Central memory CD8-positive, alpha-beta T cell (primary cell): Measurements from ENCODE around the gene XRCC4.

ENCODE experiments used
- ATAC-seq: fragments of 150-1000 bp; cut with Tn5 transposase; replicated peaks from 2 replicates; pipeline ENCODE4 v1.10.0; 2022; ENCODE audit warnings: mild to moderate bottlenecking, moderate FRiP score, moderate number of reproducible peaks; ENCODE audit not compliant: poor library complexity, severe bottlenecking; ENCODE audit errors: extremely low read depth
- DNase-seq, 2 donors: peaks; one replicate each; pipeline ENCODE4 v3.0.0; 2021; ENCODE audit warnings: low spot score in 2 of 2
- H3K27ac Mint-ChIP-seq: one replicate; pipeline ENCODE4 v1.8.0; 2022; ENCODE audit warnings: low read depth, mild to moderate bottlenecking, moderate library complexity, mixed read lengths
- H3K27me3 Mint-ChIP-seq: one replicate; pipeline ENCODE4 v1.8.0; 2022; ENCODE audit warnings: mixed read lengths
- H3K36me3 Mint-ChIP-seq: one replicate; pipeline ENCODE4 v1.8.0; 2022; ENCODE audit warnings: mild to moderate bottlenecking, moderate library complexity, mixed read lengths; ENCODE audit not compliant: insufficient read depth
- H3K4me1 Mint-ChIP-seq: one replicate; pipeline ENCODE4 v1.8.0; 2022; ENCODE audit warnings: mixed read lengths
- H3K4me3 Mint-ChIP-seq: one replicate; pipeline ENCODE4 v1.8.0; 2022; ENCODE audit warnings: mild to moderate bottlenecking, moderate library complexity, mixed read lengths
- H3K9me3 Mint-ChIP-seq: one replicate; pipeline ENCODE4 v1.8.0; 2022; ENCODE audit warnings: mixed read lengths

The XRCC4 gene

DNA sequence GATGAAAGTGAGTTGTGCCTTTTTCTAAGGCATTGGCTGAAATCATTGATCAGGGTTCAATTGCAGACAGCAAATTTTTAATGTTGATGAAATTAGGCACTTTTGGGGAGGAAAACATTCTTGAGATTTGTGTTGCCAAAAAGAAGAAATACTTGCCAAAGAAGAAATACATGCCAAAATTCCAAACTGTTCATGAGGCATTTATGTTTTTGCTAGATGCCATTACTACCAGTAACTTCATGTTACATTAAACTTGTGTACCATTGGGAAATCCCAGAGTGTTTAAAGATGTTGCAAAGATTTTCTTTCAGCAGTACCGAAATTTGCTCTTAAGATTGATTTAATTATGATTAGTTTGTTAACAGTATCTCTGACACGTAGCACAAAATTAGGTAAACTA, 7.0 kb downstream of the XRCC4 start:
- Mint-ChIP-seq H3K27me3 (no peaks in the 10 kb centered on the region), H3K9me3 (no peaks in the 10 kb centered on the region)
- DNase-seq: no peak

DNA sequence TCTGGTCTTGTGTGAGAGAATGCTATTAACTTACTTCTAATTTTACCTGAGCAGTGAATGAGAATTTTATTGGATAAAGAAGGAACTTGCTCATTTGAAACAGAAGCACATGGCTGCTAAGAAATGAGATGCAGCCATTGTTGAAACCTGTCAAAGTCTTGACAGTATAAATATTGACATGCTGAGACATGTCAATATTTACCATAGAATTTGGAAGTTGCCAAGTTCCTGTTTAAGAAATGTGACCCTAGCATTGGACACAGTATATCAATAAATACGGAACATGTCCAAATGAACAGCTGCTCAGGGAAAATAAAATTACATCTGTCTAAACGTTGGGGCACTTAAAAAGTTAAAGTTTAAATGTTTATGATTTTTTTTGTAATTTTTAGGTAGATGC, 7.8 kb downstream of the XRCC4 start:
- Mint-ChIP-seq H3K4me1 (no peaks in the 10 kb centered on the region), H3K9me3 (no peaks in the 10 kb centered on the region), H3K27me3 (no peaks in the 10 kb centered on the region), H3K4me3 (no peak overlapping the region), H3K27ac (no peak overlapping the region), H3K36me3 (no peaks in the 10 kb centered on the region)
- ATAC-seq (no peak), DNase-seq (no peak)

More for the DNA sequence above, 7.0 kb downstream of the XRCC4 start:
- H3K4me3 Mint-ChIP-seq: no peak overlapping the region
- no peak for ATAC-seq
- H3K4me1 Mint-ChIP-seq: no peaks in the 10 kb centered on the region
- no peaks in the 10 kb centered on the region for H3K36me3 Mint-ChIP-seq
- H3K27ac Mint-ChIP-seq: no peak overlapping the region

- DNase-seq (no peak), ATAC-seq (no peak)
- Mint-ChIP-seq H3K27me3 (no peaks in the 10 kb centered on the region), H3K4me3 (no peak overlapping the region), H3K9me3 (peaks cover 19% of the 10 kb centered on the region), H3K36me3 (no peaks in the 10 kb centered on the region), H3K27ac (no peak overlapping the region), H3K4me1 (peaks cover 18% of the 10 kb centered on the region)
These were observed 12.8 kb downstream of the XRCC4 start for GRCh38 chr5:83090169-83090568.

DNA sequence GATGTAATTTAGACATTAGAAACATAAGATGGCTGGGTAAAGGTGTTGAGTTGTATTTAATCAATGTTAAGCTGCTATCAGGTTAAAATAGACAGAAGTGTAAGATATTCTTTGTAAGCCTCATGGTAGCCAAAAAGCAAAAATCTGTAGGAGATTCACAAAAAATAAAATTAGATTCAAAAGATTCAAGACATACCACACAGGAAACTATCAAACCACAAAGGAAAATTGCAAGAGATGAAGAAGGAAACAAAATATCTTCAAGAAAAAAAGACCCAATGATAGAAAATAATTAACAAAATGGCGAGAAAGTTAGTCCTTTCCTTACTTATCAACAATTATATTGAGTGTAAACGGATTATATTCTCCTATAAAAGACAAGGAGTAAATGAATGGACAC, 15.3 kb downstream of the XRCC4 start:
- ATAC-seq (no peak), DNase-seq (no peak)
- peaks cover 18% of the 10 kb centered on the region for H3K4me1 Mint-ChIP-seq
- H3K4me3 Mint-ChIP-seq: peak overlapping the region; percentile 22
- peak overlapping the region; percentile 8 for H3K27ac Mint-ChIP-seq
- no peaks in the 10 kb centered on the region for H3K36me3 Mint-ChIP-seq
- H3K27me3 Mint-ChIP-seq: no peaks in the 10 kb centered on the region
- peaks cover 19% of the 10 kb centered on the region for H3K9me3 Mint-ChIP-seq

- peaks cover 19% of the 10 kb centered on the region for H3K9me3 Mint-ChIP-seq
These were observed 16.3 kb downstream of the XRCC4 start for GRCh38 chr5:83093692-83094091.

GRCh38 chr5:83095163-83095956, 18.0 kb downstream of the XRCC4 start:
- H3K27ac Mint-ChIP-seq: no peak overlapping the region
- DNase-seq (no peak), ATAC-seq (no peak)
- no peaks in the 10 kb centered on the region for H3K36me3 Mint-ChIP-seq
- no peaks in the 10 kb centered on the region for H3K27me3 Mint-ChIP-seq
- H3K4me3 Mint-ChIP-seq: no peak overlapping the region
- peaks cover 19% of the 10 kb centered on the region for H3K9me3 Mint-ChIP-seq
- H3K4me1 Mint-ChIP-seq: peaks cover 18% of the 10 kb centered on the region

More at GRCh38 chr5:83093692-83094091, 16.3 kb downstream of the XRCC4 start:
- Mint-ChIP-seq H3K4me3 (no peak overlapping the region), H3K4me1 (peaks cover 18% of the 10 kb centered on the region), H3K27me3 (no peaks in the 10 kb centered on the region), H3K27ac (no peak overlapping the region), H3K36me3 (no peaks in the 10 kb centered on the region)
- DNase-seq (no peak), ATAC-seq (no peak)

DNA sequence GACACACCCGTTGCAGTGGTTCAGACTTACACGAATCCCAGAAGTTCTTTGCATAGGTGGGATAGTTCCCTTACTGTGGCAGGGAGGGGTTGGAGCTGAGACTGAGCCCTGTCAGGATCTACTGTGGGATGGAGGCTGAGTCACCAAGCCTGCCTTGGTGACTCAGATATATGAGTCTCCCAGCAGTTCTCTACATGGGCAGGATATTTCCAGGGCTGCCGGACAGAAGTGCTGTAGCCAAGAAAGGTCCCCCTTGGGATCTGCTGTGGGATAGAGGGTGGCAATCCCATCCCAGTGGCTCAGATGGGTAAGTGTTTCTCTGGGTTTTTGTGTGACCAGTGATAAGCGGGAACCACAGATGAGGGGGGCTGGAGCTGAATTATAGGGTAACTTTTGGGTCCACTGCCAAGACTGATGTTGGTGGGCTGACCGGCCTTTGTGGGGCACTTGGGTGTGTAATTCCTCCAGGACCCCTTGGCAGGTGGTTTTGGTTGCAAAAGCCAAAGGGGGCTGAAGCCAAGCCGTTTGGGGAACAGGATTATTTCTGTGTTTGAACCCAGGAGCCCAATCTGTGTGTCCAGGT, 18.7 kb downstream of the XRCC4 start:
- no peak overlapping the region for H3K4me3 Mint-ChIP-seq
- H3K9me3 Mint-ChIP-seq: peaks cover 19% of the 10 kb centered on the region

DNA sequence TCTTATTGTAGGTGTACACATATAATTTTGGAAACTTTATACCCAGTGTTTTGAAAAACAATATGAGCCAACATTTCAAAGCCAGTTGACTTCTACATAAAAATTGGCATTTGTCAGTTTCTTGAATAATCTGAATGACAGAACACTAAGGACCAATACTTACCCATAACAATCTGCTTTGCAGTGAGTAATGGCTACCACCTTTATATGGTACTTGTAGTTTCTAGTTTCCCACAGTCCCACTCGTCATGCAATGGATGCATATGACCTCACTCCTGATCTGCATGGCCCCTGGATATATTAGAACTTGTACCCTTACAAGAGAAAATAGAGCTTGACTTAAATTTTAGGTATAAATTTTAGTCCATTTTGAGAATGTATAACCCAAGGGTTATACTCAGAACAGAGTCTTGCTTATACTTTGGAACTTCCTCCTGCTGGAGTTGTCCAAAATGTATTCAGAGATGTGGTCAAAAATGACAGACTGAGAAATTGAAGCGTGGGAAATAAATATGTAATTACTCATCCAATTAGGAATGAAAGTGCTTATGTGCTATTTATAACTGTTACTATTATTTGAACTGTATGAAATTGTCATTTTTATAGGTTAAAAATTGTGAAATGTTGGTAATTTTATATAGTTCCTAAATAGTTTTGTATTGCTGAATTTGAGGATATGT, 19.5 kb downstream of the XRCC4 start:
- no peak for ATAC-seq
- Mint-ChIP-seq H3K4me1 (peaks cover 16% of the 10 kb centered on the region), H3K27ac (no peak overlapping the region), H3K27me3 (no peaks in the 10 kb centered on the region), H3K4me3 (no peak overlapping the region), H3K36me3 (no peaks in the 10 kb centered on the region), H3K9me3 (peaks cover 19% of the 10 kb centered on the region)
- no peak for DNase-seq

More for the DNA sequence above, 18.7 kb downstream of the XRCC4 start:
- Mint-ChIP-seq H3K27me3 (no peaks in the 10 kb centered on the region), H3K27ac (no peak overlapping the region), H3K36me3 (no peaks in the 10 kb centered on the region), H3K4me1 (peaks cover 18% of the 10 kb centered on the region)
- ATAC-seq (no peak), DNase-seq (no peak)

- Mint-ChIP-seq H3K27ac (no peak overlapping the region), H3K4me1 (peaks cover 6% of the 10 kb centered on the region), H3K4me3 (no peak overlapping the region), H3K9me3 (peaks cover 16% of the 10 kb centered on the region), H3K27me3 (no peaks in the 10 kb centered on the region), H3K36me3 (no peaks in the 10 kb centered on the region)
- DNase-seq (no peak), ATAC-seq (no peak)
These were observed 20.4 kb downstream of the XRCC4 start for GRCh38 chr5:83097689-83098231.

DNA sequence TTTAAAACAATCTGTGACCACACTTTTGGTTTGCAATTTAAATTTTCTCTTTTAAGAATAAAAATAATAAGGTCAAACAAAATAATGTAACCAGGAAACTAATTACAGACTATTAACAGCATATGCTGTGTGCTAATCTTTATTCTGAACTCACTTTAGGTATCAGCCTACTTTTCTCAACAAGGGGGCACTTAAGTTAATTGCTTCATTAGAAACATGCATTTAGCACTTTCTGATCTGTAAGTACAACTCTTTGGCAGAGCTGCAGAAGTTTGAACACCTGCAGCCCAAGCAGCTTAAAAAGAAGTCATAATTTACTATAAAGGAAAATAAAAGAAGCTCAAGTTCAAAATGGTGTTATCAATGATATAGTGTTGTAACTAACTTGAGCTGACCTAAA, 21.7 kb downstream of the XRCC4 start:
- H3K4me1 Mint-ChIP-seq: no peaks in the 10 kb centered on the region
- no peaks in the 10 kb centered on the region for H3K27me3 Mint-ChIP-seq
- no peak overlapping the region for H3K4me3 Mint-ChIP-seq
- no peak for DNase-seq
- H3K9me3 Mint-ChIP-seq: peaks cover 6% of the 10 kb centered on the region
- no peaks in the 10 kb centered on the region for H3K36me3 Mint-ChIP-seq
- no peak overlapping the region for H3K27ac Mint-ChIP-seq
- no peak for ATAC-seq

GRCh38 chr5:83099445-83099844, 22.1 kb downstream of the XRCC4 start:
- Mint-ChIP-seq H3K4me3 (no peak overlapping the region), H3K36me3 (no peaks in the 10 kb centered on the region), H3K27me3 (no peaks in the 10 kb centered on the region), H3K27ac (no peak overlapping the region), H3K4me1 (no peaks in the 10 kb centered on the region), H3K9me3 (peaks cover 1% of the 10 kb centered on the region)
- DNase-seq: no peak
- ATAC-seq: no peak

DNA sequence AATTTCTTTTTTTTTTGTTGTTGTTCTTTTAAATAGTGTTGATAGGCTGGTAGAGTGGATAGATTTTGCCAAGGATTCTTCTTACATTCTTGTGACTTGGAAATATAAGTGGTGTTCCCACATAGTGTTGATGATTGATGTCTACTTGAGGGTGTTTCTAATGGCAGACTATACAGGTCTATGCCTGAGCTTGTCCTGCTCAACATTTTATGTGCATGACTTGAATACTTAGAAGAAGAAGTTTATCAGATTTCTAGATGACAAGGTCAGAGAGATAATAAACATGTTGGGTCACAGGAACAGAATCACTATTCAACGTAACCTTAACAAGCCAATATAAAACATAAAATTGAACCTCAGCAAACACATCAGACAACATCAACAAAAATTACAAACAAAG, 24.2 kb downstream of the XRCC4 start:
- DNase-seq (no peak), ATAC-seq (no peak)
- H3K27me3 Mint-ChIP-seq: no peaks in the 10 kb centered on the region
- no peaks in the 10 kb centered on the region for H3K4me1 Mint-ChIP-seq
- no peak overlapping the region for H3K27ac Mint-ChIP-seq
- H3K36me3 Mint-ChIP-seq: no peaks in the 10 kb centered on the region
- H3K4me3 Mint-ChIP-seq: no peak overlapping the region
- no peaks in the 10 kb centered on the region for H3K9me3 Mint-ChIP-seq
